ENCODE measurements around the gene ABI1. TPM values are rescaled to one million over a fixed set of nuclear protein-coding genes. Genes with fewer than 3 reads are reported as not detected.

Gene ABI1
- total RNA-seq, 1 experiment from 2014 or later = 36.9 TPM

- Histone ChIP-seq H3K23me2 (ENCODE audit: insufficient read length, low read depth, low read length, poor library complexity, severe bottlenecking) (no peaks in the 10 kb centered on the region), H2BK20ac (ENCODE audit: low read depth, low read length, poor library complexity, severe bottlenecking) (no peak overlapping the region), H3K79me2 (ENCODE audit: insufficient read depth, low read length) (peaks cover 6% of the 10 kb centered on the region; the same call in 1 of the 2 replicates), H3K18ac (ENCODE audit: insufficient read length, low read depth, low read length) (no peak overlapping the region), H3K14ac (ENCODE audit: insufficient read depth, low read length) (no peak overlapping the region), H2BK12ac (ENCODE audit: insufficient read length, low read depth, low read length) (no peak overlapping the region), H3K56ac (ENCODE audit: insufficient read length, low read depth, low read length) (no peak overlapping the region), H4K8ac (replicated peaks; ENCODE audit: insufficient read length, low read depth, low read length) (no peak overlapping the region), H4K91ac (ENCODE audit: insufficient read length, low read depth, low read length) (no peak overlapping the region), H2BK5ac (ENCODE audit: insufficient read length, low read length) (no peak overlapping the region), H3K9ac (ENCODE audit: extremely low read depth, insufficient read length, low read length) (no peak overlapping the region), H2BK15ac (ENCODE audit: low read depth, low read length) (no peak overlapping the region), H3K9me3 (ENCODE audit: control insufficient read depth, low read depth, low read length) (no peaks in the 10 kb centered on the region), H4K5ac (ENCODE audit: insufficient read length, low read depth, low read length) (no peak overlapping the region), H4K20me1 (ENCODE audit: control insufficient read depth, insufficient read depth, insufficient read length) (no peaks in the 10 kb centered on the region), H3K27me3 (ENCODE audit: insufficient read depth, low read length) (no peaks in the 10 kb centered on the region), H3K4me1 (ENCODE audit: insufficient read depth, low read length) (peaks cover 6% of the 10 kb centered on the region; the same call in 1 of the 2 replicates), H3K79me1 (ENCODE audit: insufficient read depth, low read depth, low read length, poor library complexity, severe bottlenecking) (peaks cover 8% of the 10 kb centered on the region), H3K23ac (ENCODE audit: insufficient read length, low read depth, low read length) (no peak overlapping the region), H3K4me2 (ENCODE audit: insufficient read depth, insufficient read length, low read length) (no peak overlapping the region), H3T11ph (ENCODE audit: low read length) (no peak overlapping the region), H2AFZ (ENCODE audit: low read length) (no peak overlapping the region), H2AK5ac (ENCODE audit: insufficient read length, low read length) (no peak overlapping the region), H3K27ac (ENCODE audit: insufficient read length, low read depth, low read length) (no peak overlapping the region), H3K4ac (ENCODE audit: low read depth, low read length) (no peak overlapping the region), H2BK120ac (ENCODE audit: low read depth, low read length, poor library complexity, severe bottlenecking) (no peak overlapping the region)
- Mint-ChIP-seq H3K36me3 (ENCODE audit: insufficient read depth in 1 of 3, low read depth in 3 of 3) (peaks cover 0 to 2% (median 2%) of the 10 kb centered on the region in 3 experiments; a peak in 2 of 7 replicates), H3K9me3 (no peaks in the 10 kb centered on the region), H3K4me1 (peaks cover 9 to 25% of the 10 kb centered on the region in 2 experiments), H3K27me3 (ENCODE audit: low read depth) (no peaks in the 10 kb centered on the region), H3K4me3 (no peak overlapping the region), H3K27ac (no peak overlapping the region)
- TF ChIP-seq CTCF (conservative IDR thresholded peaks at IDR 0.05) = no peak
- no CpG with 5 or more reads among the region's 3 CpGs for WGBS (ENCODE audit: extremely low coverage, insufficient read length, low lambda C conversion rate)
- DNase-seq = no peak
Observed at GRCh38 chr10:26841733-26842317, 18.9 kb downstream of the ABI1 start.

All from H9 (cell line).